HCT116 (cell line): ENCODE results near the gene PLXNC1. TPM values are rescaled to one million over a fixed set of nuclear protein-coding genes. Genes with fewer than 3 reads are reported as not detected.

Source experiments
- ATAC-seq: fragments of 200-7000 bp; cut with Tn5 transposase; 2 replicates; pipeline ENCODE4 v1.9.1; 2020; ENCODE audit warnings: mild to moderate bottlenecking, moderate library complexity
- BruUV-seq: library from RNA; stranded (reverse); fragments of 400-500 nt; replicated peaks from 2 replicates; lab custom pipeline; 2021; lab: Mats Ljungman, UMichigan
- CTCF ChIA-PET: fragments of 300-600 bp; sonication (Branson Sonifier 250); formaldehyde crosslinking; loops from one replicate; lab custom pipeline; 2021; ENCODE audit warnings: antibody characterized with exemption; lab: Charles Lee
- POLR2A ChIA-PET: fragments of 300-600, 350-600 bp; sonication (Branson Sonifier 250); formaldehyde crosslinking; loops from one replicate; lab custom pipeline; 2021; ENCODE audit warnings: antibody characterized with exemption; lab: Charles Lee
- RAD21 ChIA-PET, 2 experiments: fragments of 300-600 bp; sonication (Branson Sonifier 250); formaldehyde crosslinking; loops; one replicate each; lab custom pipeline; 2023; ENCODE audit warnings: low total read pairs in 2 of 2; ENCODE audit not compliant: uncharacterized antibody in 2 of 2, unreplicated experiment in 2 of 2, low non-redundant PET in 1 of 2; lab: Charles Lee
- DNase-seq: peaks from one replicate; pipeline ENCODE4 v3.0.0-alpha.2; 2010; ENCODE audit warnings: low read depth, low spot score
- H2AFZ ChIP-seq: fragments of 200-600 bp; shearing (Covaris generic), sonication (generic); 2 replicates; pipeline ENCODE4 v1.6.1; 2017; ENCODE audit warnings: low read depth, mixed run types, mixed read lengths, antibody characterized with exemption, low read length; ENCODE audit not compliant: poor library complexity, severe bottlenecking
- H3K27ac ChIP-seq: 2 replicates; pipeline ENCODE4 v1.5.1; 2012; ENCODE audit warnings: low read depth, low read length
- H3K27me3 ChIP-seq: fragments of 200-600 bp; sonication (generic); 2 replicates; pipeline ENCODE4 v1.6.1; 2016; ENCODE audit warnings: mixed run types, low read length, mixed read lengths; ENCODE audit not compliant: insufficient read depth
- H3K36me3 ChIP-seq, 2 experiments: fragments of 200-500 bp in 1 of 2; fragments of 200-600 bp in 1 of 2; sonication (Bioruptor generic) in 1 of 2; sonication (generic) in 1 of 2; 2 replicates each; pipeline versions ENCODE4 v1.5.1 to v1.6.1; 2014 to 2016; ENCODE audit warnings: low read length in 2 of 2, inconsistent platforms in 1 of 2, mixed read lengths in 1 of 2, mixed run types in 1 of 2; ENCODE audit not compliant: insufficient read depth in 2 of 2, control insufficient read depth in 1 of 2
- H3K4me1 ChIP-seq, 2 experiments: fragments of 200-600 bp in 1 of 2; sonication (generic) in 1 of 2; 2 replicates each; pipeline versions ENCODE4 v1.5.1 to v1.6.1; 2012 to 2017; ENCODE audit warnings: low read length in 2 of 2, inconsistent platforms in 1 of 2, mild to moderate bottlenecking in 1 of 2, mixed read lengths in 1 of 2, mixed run types in 1 of 2, moderate library complexity in 1 of 2; ENCODE audit not compliant: insufficient read depth in 2 of 2, control insufficient read depth in 1 of 2
- H3K4me2 ChIP-seq: fragments of 200-600 bp; sonication (generic); 2 replicates; pipeline ENCODE4 v1.6.1; 2017; ENCODE audit warnings: mixed run types, low read length, mixed read lengths
- H3K4me3 ChIP-seq, 2 experiments: fragments of 200-600 bp in 1 of 2; sonication (generic) in 1 of 2; replicated peaks in 1 of 2; 2 replicates each; pipeline ENCODE4 v1.5.1; 2011 to 2016; ENCODE audit warnings: low read length in 2 of 2, control low read depth in 1 of 2, low read depth in 1 of 2, mild to moderate bottlenecking in 1 of 2, mixed read lengths in 1 of 2, mixed run types in 1 of 2
- H3K79me2 ChIP-seq: fragments of 200-600 bp; sonication (generic); 2 replicates; pipeline ENCODE4 v1.6.1; 2017; ENCODE audit warnings: mild to moderate bottlenecking, mixed run types, low read length, moderate library complexity, mixed read lengths; ENCODE audit not compliant: insufficient read depth
- H3K9ac ChIP-seq: fragments of 200-600 bp; sonication (generic); 2 replicates; pipeline ENCODE4 v1.6.1; 2016; ENCODE audit warnings: low read length, mixed read lengths
- H3K9me2 ChIP-seq: fragments of 200-600 bp; sonication (generic), shearing (Covaris generic); 2 replicates; pipeline ENCODE4 v1.6.1; 2017; ENCODE audit warnings: mixed run types, mild to moderate bottlenecking, moderate library complexity; ENCODE audit not compliant: insufficient read depth
- H3K9me3 ChIP-seq, 2 experiments: fragments of 200-500 bp in 1 of 2; fragments of 200-600 bp in 1 of 2; sonication (Bioruptor generic) in 1 of 2; sonication (generic) in 1 of 2; 2 replicates each; pipeline ENCODE4 v1.6.1; 2014 to 2017; ENCODE audit warnings: low read length in 2 of 2, mixed read lengths in 2 of 2, inconsistent platforms in 1 of 2, low read depth in 1 of 2, mild to moderate bottlenecking in 1 of 2, mixed run types in 1 of 2, moderate library complexity in 1 of 2; ENCODE audit not compliant: control insufficient read depth in 1 of 2, insufficient read depth in 1 of 2
- H4K20me1 ChIP-seq: fragments of 200-600 bp; sonication (generic), shearing (Covaris generic); 2 replicates; pipeline ENCODE4 v1.6.1; 2017; ENCODE audit warnings: mixed run types, mild to moderate bottlenecking, moderate library complexity; ENCODE audit not compliant: insufficient read depth
- CBX3 ChIP-seq: IDR thresholded peaks from 2 replicates; pipeline ENCODE4 v1.6.1; 2012; ENCODE audit warnings: low read depth
- CEBPB ChIP-seq: IDR thresholded peaks from 2 replicates; pipeline ENCODE4 v1.6.1; 2012; ENCODE audit warnings: low read depth
- CTCF ChIP-seq, 3 experiments: fragments of 200-600 bp in 1 of 3; sonication (generic) in 1 of 3; IDR thresholded peaks in 2 of 3; conservative IDR thresholded peaks in 1 of 3; 2 replicates each; pipeline ENCODE4 v1.5.1; 2012 to 2017; ENCODE audit warnings: low read depth in 2 of 3, low read length in 2 of 3, antibody characterized with exemption in 1 of 3, borderline replicate concordance in 1 of 3, control low read depth in 1 of 3, mild to moderate bottlenecking in 1 of 3, mixed read lengths in 1 of 3, mixed run types in 1 of 3, moderate library complexity in 1 of 3; ENCODE audit not compliant: insufficient read depth in 1 of 3
- ELF1 ChIP-seq: IDR thresholded peaks from 2 replicates; pipeline ENCODE4 v1.6.1; 2012; ENCODE audit warnings: low read depth, borderline replicate concordance
- EZH2 ChIP-seq: fragments of 200-600 bp; sonication (generic); IDR thresholded peaks from 2 replicates; pipeline ENCODE4 v1.6.1; 2017; ENCODE audit warnings: antibody characterized with exemption, mixed run types
- EZH2phosphoT487 ChIP-seq: fragments of 200-600 bp; IDR thresholded peaks from 2 replicates; pipeline ENCODE4 v1.6.1; 2018; ENCODE audit warnings: antibody characterized with exemption, borderline replicate concordance
- FOSL1 ChIP-seq: IDR thresholded peaks from 2 replicates; pipeline ENCODE4 v1.6.1; 2012; ENCODE audit warnings: low read depth
- POLR2AphosphoS5 ChIP-seq: IDR thresholded peaks from 2 replicates; pipeline ENCODE4 v1.6.1; 2011; ENCODE audit warnings: mild to moderate bottlenecking, low read depth, low read length, moderate library complexity
- RAD21 ChIP-seq: IDR thresholded peaks from 2 replicates; pipeline ENCODE4 v1.6.1; 2012; ENCODE audit warnings: low read depth, mild to moderate bottlenecking
- REST ChIP-seq: IDR thresholded peaks from 2 replicates; pipeline ENCODE4 v1.6.1; 2012; ENCODE audit warnings: low read depth
- SP1 ChIP-seq: IDR thresholded peaks from 2 replicates; pipeline ENCODE4 v1.6.1; 2012; ENCODE audit warnings: low read depth
- SRF ChIP-seq: IDR thresholded peaks from 2 replicates; pipeline ENCODE4 v1.6.1; 2012; ENCODE audit warnings: low read depth
- YY1 ChIP-seq: IDR thresholded peaks from 2 replicates; pipeline ENCODE4 v1.6.1; 2011; ENCODE audit warnings: low read length, low read depth, moderate library complexity, mild to moderate bottlenecking; ENCODE audit not compliant: insufficient replicate concordance; ENCODE audit errors: extremely low read depth
- ZNF274 ChIP-seq: fragments of 200-500 bp; sonication (Bioruptor generic); IDR thresholded peaks from 2 replicates; pipeline ENCODE4 v1.6.1; 2014; ENCODE audit warnings: mild to moderate bottlenecking, low read depth, low read length, inconsistent platforms
- intact Hi-C: fragments of 100-400 bp; cut with micrococcal nuclease; formaldehyde crosslinking; loops from 2 replicates; pipeline ENCODE4 v1.10.0; 2022
- total RNA-seq: library from RNA; stranded (reverse); gene quantifications from one replicate; pipeline ENCODE4 v1.2.1, GENCODE V29; 2021; ENCODE audit not compliant: unreplicated experiment

PLXNC1 gene
- total RNA-seq, 1 experiment from 2014 or later, result 0.25 TPM

DNA sequence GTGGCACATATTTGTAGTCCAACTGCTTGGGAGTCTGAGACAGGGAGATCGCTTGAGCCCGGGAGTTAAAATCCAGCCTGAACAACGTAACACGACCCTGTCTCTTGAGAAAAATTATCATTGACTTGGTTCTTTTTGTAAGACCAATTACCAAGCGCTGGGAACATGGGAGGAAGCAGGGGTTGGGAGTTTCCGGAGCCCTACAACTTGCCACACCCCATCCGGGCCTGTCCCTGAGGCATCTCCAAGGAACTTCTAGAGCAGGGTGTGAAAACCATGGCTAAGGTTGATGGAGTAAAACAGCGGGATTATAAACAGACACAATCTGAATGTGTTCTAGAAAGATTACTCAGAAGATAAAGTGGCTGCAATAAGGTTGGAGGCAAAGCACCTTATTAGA is 10.3 kb downstream of the PLXNC1 start:
- no peaks in the 10 kb centered on the region for H3K9me3 ChIP-seq
- no TSS peak for BruUV-seq
- ATAC-seq (no peak), DNase-seq (no peak)
- H3K36me3 ChIP-seq, result no peaks in the 10 kb centered on the region
- POLR2A ChIA-PET, result no interaction called here
- TF ChIP-seq REST (no peak), EZH2 (no peak)
- no peaks in the 10 kb centered on the region for H4K20me1 ChIP-seq
- no peaks in the 10 kb centered on the region for H3K79me2 ChIP-seq
- H3K4me1 ChIP-seq, result no peaks in the 10 kb centered on the region
- no peak overlapping the region for H3K4me3 ChIP-seq
- no peaks in the 10 kb centered on the region for H3K9me2 ChIP-seq
- H3K27me3 ChIP-seq, result peaks cover 2% of the 10 kb centered on the region; the same call in 1 of the 2 replicates
- intact Hi-C loops, result no loop called here
- no peak overlapping the region for H3K27ac ChIP-seq
- RAD21 ChIA-PET, result no interaction called here
- CTCF ChIA-PET, result no interaction called here
- no peak overlapping the region for H2AFZ ChIP-seq
- no peak overlapping the region for H3K9ac ChIP-seq
- H3K4me2 ChIP-seq, result no peak overlapping the region

DNA sequence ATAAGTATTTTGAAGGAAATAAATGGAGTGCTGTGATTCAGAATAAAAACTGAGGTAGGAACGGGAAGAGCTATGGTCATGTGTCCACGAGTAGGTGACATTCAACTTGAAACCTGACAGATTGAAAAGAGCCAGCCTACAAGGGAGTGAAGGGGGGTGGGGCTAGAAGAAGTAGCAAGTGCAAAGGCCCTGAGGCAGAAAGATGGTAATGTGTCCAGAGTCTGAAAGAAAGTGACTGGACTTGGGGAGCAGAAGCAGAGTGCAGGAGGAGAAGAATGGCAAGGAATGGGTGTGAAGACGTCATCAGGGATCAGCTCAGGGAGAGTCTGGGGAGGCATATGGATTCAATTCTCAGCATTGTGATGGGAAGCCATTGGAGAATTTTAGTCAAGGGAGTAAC is 13.7 kb downstream of the PLXNC1 start:
- Histone ChIP-seq H3K9me2 (no peaks in the 10 kb centered on the region), H3K4me2 (no peak overlapping the region), H2AFZ (no peak overlapping the region), H3K9ac (no peak overlapping the region), H3K27ac (no peak overlapping the region), H3K27me3 (peaks cover 5% of the 10 kb centered on the region; the same call in 1 of the 2 replicates), H3K36me3 (no peaks in the 10 kb centered on the region), H3K9me3 (no peaks in the 10 kb centered on the region), H4K20me1 (no peaks in the 10 kb centered on the region), H3K4me1 (no peaks in the 10 kb centered on the region), H3K4me3 (no peak overlapping the region), H3K79me2 (no peaks in the 10 kb centered on the region)
- intact Hi-C loops, result no loop called here
- ChIA-PET CTCF (no interaction called here), POLR2A (no interaction called here), RAD21 (no interaction called here)
- BruUV-seq, result no TSS peak
- ATAC-seq (no peak), DNase-seq (no peak)
- TF ChIP-seq CEBPB, result no peak
- no peak for TF ChIP-seq ZNF274
- TF ChIP-seq POLR2AphosphoS5, result no peak
- no peak for TF ChIP-seq FOSL1
- no peak for TF ChIP-seq CTCF (IDR thresholded peaks at IDR 0.05 in 2 of 3, conservative IDR thresholded peaks at IDR 0.05 in 1 of 3; ENCODE audit: borderline replicate concordance in 1 of 3, insufficient read depth in 1 of 3, low read depth in 2 of 3, low read length in 2 of 3)
- TF ChIP-seq SP1, result no peak
- TF ChIP-seq YY1, result no peak
- TF ChIP-seq CBX3, result no peak
- TF ChIP-seq EZH2phosphoT487, result no peak
- TF ChIP-seq RAD21, result no peak
- no peak for TF ChIP-seq ELF1
- no peak for TF ChIP-seq SRF
